ENCODE measurements around the gene MDN1. TPM values are rescaled to one million over a fixed set of nuclear protein-coding genes. Genes with fewer than 3 reads are reported as not detected.
"Not testable (repeated sequence)": the region's sequence is repeated elsewhere in the genome, so short reads cannot be mapped to it uniquely, and the experiment has no call there.

The MDN1 gene
- total RNA-seq, 1 experiment from 2014 or later, result 15.3 TPM

- no peak for DNase-seq (ENCODE audit: low spot score)
Observed at GRCh38 chr6:89776583-89777233, 42.9 kb downstream of the MDN1 start.

GRCh38 chr6:89775150-89775549 is 44.4 kb downstream of the MDN1 start:
- no peak for DNase-seq (ENCODE audit: low spot score)

- no peak for DNase-seq (ENCODE audit: low spot score)
Observed at GRCh38 chr6:89769572-89769971, 50.0 kb downstream of the MDN1 start.

GRCh38 chr6:89768324-89768723 is 51.3 kb downstream of the MDN1 start:
- DNase-seq (ENCODE audit: low spot score), result no peak

- DNase-seq (ENCODE audit: low spot score), result peak; percentile 5
Observed at GRCh38 chr6:89763550-89763949, 56.0 kb downstream of the MDN1 start.

- no peak for DNase-seq (ENCODE audit: low spot score)
Observed at GRCh38 chr6:89758830-89759229, 60.8 kb downstream of the MDN1 start.

GRCh38 chr6:89750338-89750737 is 69.3 kb downstream of the MDN1 start:
- no peak for DNase-seq (ENCODE audit: low spot score)

GRCh38 chr6:89749918-89750317 is 69.7 kb downstream of the MDN1 start:
- no peak for DNase-seq (ENCODE audit: low spot score)

- no peak for DNase-seq (ENCODE audit: low spot score)
Observed at GRCh38 chr6:89745716-89746115, 73.9 kb downstream of the MDN1 start.

GRCh38 chr6:89745096-89745495 is 74.5 kb downstream of the MDN1 start:
- DNase-seq (ENCODE audit: low spot score), result no peak

GRCh38 chr6:89736893-89737292 is 82.7 kb downstream of the MDN1 start:
- DNase-seq (ENCODE audit: low spot score), result no peak

- DNase-seq (ENCODE audit: low spot score), result no peak
Observed at GRCh38 chr6:89734526-89734925, 85.1 kb downstream of the MDN1 start.

GRCh38 chr6:89731924-89732567 is 87.5 kb downstream of the MDN1 start:
- DNase-seq (ENCODE audit: low spot score), result no peak

- DNase-seq (ENCODE audit: low spot score), result not testable (repeated sequence)
Observed at GRCh38 chr6:89731262-89731661, 88.3 kb downstream of the MDN1 start.

- DNase-seq (ENCODE audit: low spot score), result no peak
Observed at GRCh38 chr6:89729818-89730217, 89.8 kb downstream of the MDN1 start.

GRCh38 chr6:89727501-89727900 is 92.1 kb downstream of the MDN1 start:
- DNase-seq (ENCODE audit: low spot score), result no peak

- no peak for DNase-seq (ENCODE audit: low spot score)
Observed at GRCh38 chr6:89724981-89725380, 94.6 kb downstream of the MDN1 start.

GRCh38 chr6:89723046-89723445 is 96.5 kb downstream of the MDN1 start:
- DNase-seq (ENCODE audit: low spot score), result no peak

GRCh38 chr6:89716532-89716931 is 103.1 kb downstream of the MDN1 start:
- DNase-seq (ENCODE audit: low spot score), result no peak

GRCh38 chr6:89711801-89712200 is 107.8 kb downstream of the MDN1 start:
- no peak for DNase-seq (ENCODE audit: low spot score)

GRCh38 chr6:89708316-89708715 is 111.3 kb downstream of the MDN1 start:
- DNase-seq (ENCODE audit: low spot score), result no peak

GRCh38 chr6:89707766-89708165 is 111.8 kb downstream of the MDN1 start:
- no peak for DNase-seq (ENCODE audit: low spot score)

GRCh38 chr6:89706121-89706520 is 113.5 kb downstream of the MDN1 start:
- no peak for DNase-seq (ENCODE audit: low spot score)

GRCh38 chr6:89703292-89703691 is 116.3 kb downstream of the MDN1 start:
- no peak for DNase-seq (ENCODE audit: low spot score)

Data from A172 (cell line).